ENCODE measurements around the gene RNU1-1. TPM values are rescaled to one million over a fixed set of nuclear protein-coding genes. Genes with fewer than 3 reads are reported as not detected.

The RNU1-1 gene
- under 0.01 TPM in 2 replicates for total RNA-seq

GRCh38 chr1:16514107-16515055, at the start of gene RNU1-1:
RNU1-1 (minus strand) TSS chr1:16514285.

Small RNA genes lying within 50 kb of the gene (small RNA-seq; reads per million reads assigned to genes)
- 0.13 reads per million for gene RNU1-1 (ENCODE audit: low replicate concordance)
- not detected for gene RNU1-6P (ENCODE audit: low replicate concordance)

Other genes with a start within 250 kb of the RNU1-1 start
- 18.8 and 21.5 TPM in 2 replicates for gene FBXO42, start 161.8 kb downstream of the RNU1-1 start, total RNA-seq
- 71.1 and 107 TPM in 2 replicates for gene SZRD1, start 147.0 kb downstream of the RNU1-1 start, total RNA-seq
- gene SPATA21, start 76.9 kb downstream of the RNU1-1 start, total RNA-seq = not detected in 2 replicates
- 98.7 and 109 TPM in 2 replicates for gene NECAP2, start 73.6 kb downstream of the RNU1-1 start, total RNA-seq
- 31.9 and 164 TPM in 2 replicates for gene NBPF1, start 99.3 kb upstream of the RNU1-1 start, total RNA-seq
- gene RNU1-3, start 152.7 kb upstream of the RNU1-1 start, total RNA-seq = under 0.01 TPM in 2 replicates
- gene RNU1-4, start 226.2 kb upstream of the RNU1-1 start, total RNA-seq = under 0.01 TPM in 2 replicates